CD4-positive, CD25-positive, alpha-beta regulatory T cell (primary cell): ENCODE measurements around the gene COL4A1. TPM values are rescaled to one million over a fixed set of nuclear protein-coding genes. Genes with fewer than 3 reads are reported as not detected.

Source experiments
- ATAC-seq, 2 donors: fragments of 150-1000 bp; cut with Tn5 transposase; one replicate each; pipeline ENCODE4 v1.10.0; 2021; ENCODE audit warnings: low read depth in 2 of 2, moderate number of reproducible peaks in 2 of 2, moderate library complexity in 1 of 2
- DNase-seq, 3 donors: peaks; one replicate each; pipeline versions ENCODE4 v3.0.0 to v3.0.0-alpha.2; 2012 to 2022; ENCODE audit warnings: mixed read lengths in 1 of 3
- H3K27ac ChIP-seq: one replicate; pipeline ENCODE4 v1.7.0; 2013; ENCODE audit warnings: mild to moderate bottlenecking, low read length; ENCODE audit not compliant: insufficient read depth, poor library complexity, severe bottlenecking
- H3K27me3 ChIP-seq: one replicate; pipeline ENCODE4 v1.7.0; 2013; ENCODE audit warnings: low read length; ENCODE audit not compliant: control insufficient read depth, insufficient read depth
- H3K36me3 ChIP-seq: one replicate; pipeline ENCODE4 v1.7.0; 2013; ENCODE audit warnings: mild to moderate bottlenecking, low read length, moderate library complexity; ENCODE audit not compliant: control insufficient read depth, insufficient read depth
- H3K4me1 ChIP-seq: 2 replicates; pipeline ENCODE4 v1.7.0; 2013; ENCODE audit warnings: mild to moderate bottlenecking, low read length; ENCODE audit not compliant: insufficient read depth, control insufficient read depth, poor library complexity, severe bottlenecking
- H3K4me3 ChIP-seq: one replicate; pipeline ENCODE4 v1.7.0; 2013; ENCODE audit warnings: low read depth, mild to moderate bottlenecking, low read length, moderate library complexity
- H3K9me3 ChIP-seq, 2 experiments: 1 replicate in 1 of 2; 2 replicates in 1 of 2; pipeline ENCODE4 v1.7.0; 2013; ENCODE audit warnings: low read length in 2 of 2, mild to moderate bottlenecking in 1 of 2, moderate library complexity in 1 of 2; ENCODE audit not compliant: control insufficient read depth in 2 of 2
- H3K27ac Mint-ChIP-seq, 3 donors: one replicate each; pipeline ENCODE4 v1.8.0; 2020 to 2022; ENCODE audit warnings: mild to moderate bottlenecking in 3 of 3, mixed read lengths in 3 of 3, moderate library complexity in 2 of 3
- H3K27me3 Mint-ChIP-seq: one replicate; pipeline ENCODE4 v1.8.0; 2022; ENCODE audit warnings: mild to moderate bottlenecking, mixed read lengths
- H3K36me3 Mint-ChIP-seq: one replicate; pipeline ENCODE4 v1.8.0; 2020; ENCODE audit warnings: mixed read lengths
- H3K4me1 Mint-ChIP-seq, 4 donors: one replicate each; pipeline ENCODE4 v1.8.0; 2020 to 2022; ENCODE audit warnings: mixed read lengths in 4 of 4, mild to moderate bottlenecking in 1 of 4
- H3K4me3 Mint-ChIP-seq, 4 donors: one replicate each; pipeline ENCODE4 v1.8.0; 2020 to 2022; ENCODE audit warnings: mild to moderate bottlenecking in 4 of 4, mixed read lengths in 4 of 4, moderate library complexity in 3 of 4
- H3K9me3 Mint-ChIP-seq, 7 donors: one replicate each; pipeline ENCODE4 v1.8.0; 2020 to 2022; ENCODE audit warnings: mixed read lengths in 7 of 7, mild to moderate bottlenecking in 3 of 7, moderate library complexity in 2 of 7
- polyA plus RNA-seq, 4 donors: library from polyadenylated mRNA; unstranded; fragments of 300-500 nt; fragmentation: Illumina TruSeq; gene quantifications; one replicate each; pipeline ENCODE4 v1.2.3, GENCODE V29; 2021
- total RNA-seq: library from RNA; stranded (reverse); gene quantifications from one replicate; pipeline ENCODE4 v1.2.3, GENCODE V29; 2022

COL4A1 gene
- total and polyA plus RNA-seq, 5 donors from 2014 or later = not detected

DNA sequence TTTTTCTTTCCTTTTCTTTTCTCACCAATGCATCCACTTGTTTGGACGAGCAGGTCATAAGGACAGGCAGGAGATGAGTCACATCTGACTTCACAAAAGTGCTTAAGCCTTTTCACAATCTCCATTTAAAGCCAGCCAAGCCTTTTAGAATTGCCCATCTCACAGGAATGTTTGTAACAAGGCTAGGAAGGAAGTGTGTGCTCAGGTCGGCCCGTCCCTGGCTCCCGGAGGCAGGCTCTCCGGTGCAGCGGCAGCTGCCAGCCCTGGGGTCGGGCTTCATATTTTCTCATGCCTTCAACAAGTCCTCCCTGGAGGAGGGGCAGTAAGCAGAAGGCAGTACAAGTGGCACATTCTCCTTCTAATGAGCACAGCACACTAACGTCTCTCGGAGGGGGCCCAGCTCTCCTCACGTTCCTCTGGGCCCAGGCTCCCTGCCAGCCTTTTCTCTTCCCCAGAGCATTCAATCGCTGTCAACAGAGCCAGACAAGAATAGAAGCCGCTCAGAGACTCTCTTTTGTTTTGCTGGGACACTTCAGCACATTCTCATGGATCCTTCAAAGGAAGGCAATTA lies 180.5 kb downstream of the COL4A1 start:
- H3K4me3 Mint-ChIP-seq = no peak overlapping the region
- no peaks in the 10 kb centered on the region for H3K9me3 ChIP-seq
- no peaks in the 10 kb centered on the region for H3K36me3 ChIP-seq
- peaks cover 25% of the 10 kb centered on the region for H3K27me3 Mint-ChIP-seq
- no peaks in the 10 kb centered on the region for H3K27me3 ChIP-seq
- ATAC-seq (no peak), DNase-seq (no peak)
- no peaks in the 10 kb centered on the region for H3K4me1 ChIP-seq
- no peaks in the 10 kb centered on the region for H3K9me3 Mint-ChIP-seq
- no peak overlapping the region for H3K27ac Mint-ChIP-seq
- H3K4me1 Mint-ChIP-seq = no peaks in the 10 kb centered on the region
- no peak overlapping the region for H3K4me3 ChIP-seq
- no peak overlapping the region for H3K27ac ChIP-seq
- H3K36me3 Mint-ChIP-seq = no peaks in the 10 kb centered on the region

DNA sequence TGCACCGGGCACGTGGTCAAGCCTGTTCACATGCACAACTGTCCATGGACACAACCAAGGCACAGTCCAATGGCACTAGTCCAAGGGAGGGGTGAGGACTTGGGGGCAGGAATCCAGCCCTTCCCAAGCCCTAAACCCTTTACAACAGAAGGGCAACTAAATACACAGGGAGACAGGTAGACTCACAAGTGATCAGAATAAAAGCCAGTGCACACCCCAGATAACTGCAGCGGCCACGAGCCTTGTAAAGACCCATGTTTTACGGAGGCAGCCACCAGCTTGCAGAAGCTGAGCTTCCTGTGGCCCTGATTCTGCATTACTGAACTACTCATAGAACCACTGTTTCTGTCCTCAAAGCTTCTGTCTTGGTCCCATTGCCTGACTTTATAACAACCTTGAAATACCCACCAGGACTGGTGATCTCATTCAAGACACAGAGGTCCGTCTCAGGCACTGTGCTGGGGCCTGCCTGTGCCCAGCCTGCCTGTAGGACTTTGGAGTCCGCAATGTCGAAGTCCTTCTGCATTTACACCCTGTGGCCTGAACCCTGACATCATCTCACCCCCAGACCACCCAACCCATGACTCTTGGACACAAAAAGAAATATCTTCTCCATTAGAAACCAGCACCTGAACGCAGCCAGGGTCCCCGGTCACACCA lies 181.2 kb downstream of the COL4A1 start:
- Histone ChIP-seq H3K4me3 (no peak overlapping the region), H3K9me3 (no peaks in the 10 kb centered on the region), H3K27ac (no peak overlapping the region), H3K36me3 (no peaks in the 10 kb centered on the region), H3K27me3 (no peaks in the 10 kb centered on the region), H3K4me1 (no peaks in the 10 kb centered on the region)
- Mint-ChIP-seq H3K9me3 (no peaks in the 10 kb centered on the region), H3K27ac (no peak overlapping the region), H3K4me1 (no peaks in the 10 kb centered on the region), H3K36me3 (no peaks in the 10 kb centered on the region), H3K4me3 (no peak overlapping the region), H3K27me3 (peaks cover 27% of the 10 kb centered on the region)
- no peak for DNase-seq
- no peak for ATAC-seq

DNA sequence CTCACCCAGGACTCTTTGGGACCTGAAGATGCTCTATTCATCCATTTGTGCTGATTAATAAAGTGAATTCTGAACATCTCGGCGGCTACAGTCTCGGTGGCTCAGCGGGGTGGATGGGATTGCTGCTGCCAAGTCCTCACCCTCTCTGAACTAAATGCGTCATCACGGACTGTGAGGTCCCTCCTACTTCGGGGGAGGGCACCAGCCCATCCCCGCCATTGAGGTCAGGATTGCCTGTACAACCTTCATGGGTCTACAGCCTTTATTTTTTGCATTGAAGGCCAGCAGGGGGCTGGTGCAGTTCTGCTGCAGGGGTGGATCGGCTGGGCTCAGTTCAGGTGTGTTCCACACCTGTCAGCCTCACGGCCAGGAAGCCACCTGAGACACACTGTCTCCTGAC lies 181.8 kb downstream of the COL4A1 start:
- DNase-seq = no peak
- Mint-ChIP-seq H3K4me3 (no peak overlapping the region), H3K4me1 (no peaks in the 10 kb centered on the region), H3K27ac (no peak overlapping the region), H3K9me3 (no peaks in the 10 kb centered on the region), H3K27me3 (peaks cover 21% of the 10 kb centered on the region), H3K36me3 (no peaks in the 10 kb centered on the region)
- Histone ChIP-seq H3K4me1 (no peaks in the 10 kb centered on the region), H3K36me3 (no peaks in the 10 kb centered on the region), H3K9me3 (no peaks in the 10 kb centered on the region), H3K27me3 (no peaks in the 10 kb centered on the region), H3K27ac (no peak overlapping the region), H3K4me3 (no peak overlapping the region)
- no peak for ATAC-seq

DNA sequence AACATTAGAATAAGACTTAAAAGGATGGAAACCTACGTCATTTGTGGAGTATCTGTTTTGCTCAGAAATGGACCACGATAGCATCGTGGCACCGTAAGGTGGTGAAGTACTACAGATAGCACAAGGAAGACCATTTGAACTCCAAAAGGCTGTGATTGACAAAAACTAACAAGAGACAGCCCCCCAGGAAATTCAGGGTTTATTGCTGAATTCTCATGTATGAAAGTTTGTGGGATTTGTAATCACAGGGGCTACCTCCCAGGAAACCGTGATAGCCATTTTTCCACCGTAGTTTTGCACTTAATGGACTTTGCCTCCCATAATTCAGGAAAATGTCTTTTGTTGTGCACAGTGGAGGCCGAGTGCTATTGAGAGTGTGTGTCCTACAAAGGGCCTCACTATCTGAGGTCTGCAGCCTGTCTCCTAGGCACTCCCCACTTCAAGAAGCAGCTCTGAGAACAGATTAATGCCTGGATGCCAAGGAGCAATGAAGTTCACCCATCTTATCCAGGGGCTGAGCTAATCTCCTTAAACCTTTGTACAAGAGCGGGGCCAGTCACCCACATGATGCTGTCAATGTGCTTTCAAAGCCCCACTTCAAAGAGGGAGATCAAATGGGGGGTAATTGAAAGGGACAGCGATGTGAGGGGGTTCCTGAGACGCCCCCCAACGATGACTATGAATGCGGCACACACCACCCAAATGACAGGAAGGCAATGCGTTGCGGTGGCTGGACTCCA lies 182.6 kb downstream of the COL4A1 start:
- no peaks in the 10 kb centered on the region for H3K9me3 Mint-ChIP-seq
- peaks cover 21% of the 10 kb centered on the region for H3K27me3 Mint-ChIP-seq
- H3K27ac Mint-ChIP-seq = no peak overlapping the region

DNA sequence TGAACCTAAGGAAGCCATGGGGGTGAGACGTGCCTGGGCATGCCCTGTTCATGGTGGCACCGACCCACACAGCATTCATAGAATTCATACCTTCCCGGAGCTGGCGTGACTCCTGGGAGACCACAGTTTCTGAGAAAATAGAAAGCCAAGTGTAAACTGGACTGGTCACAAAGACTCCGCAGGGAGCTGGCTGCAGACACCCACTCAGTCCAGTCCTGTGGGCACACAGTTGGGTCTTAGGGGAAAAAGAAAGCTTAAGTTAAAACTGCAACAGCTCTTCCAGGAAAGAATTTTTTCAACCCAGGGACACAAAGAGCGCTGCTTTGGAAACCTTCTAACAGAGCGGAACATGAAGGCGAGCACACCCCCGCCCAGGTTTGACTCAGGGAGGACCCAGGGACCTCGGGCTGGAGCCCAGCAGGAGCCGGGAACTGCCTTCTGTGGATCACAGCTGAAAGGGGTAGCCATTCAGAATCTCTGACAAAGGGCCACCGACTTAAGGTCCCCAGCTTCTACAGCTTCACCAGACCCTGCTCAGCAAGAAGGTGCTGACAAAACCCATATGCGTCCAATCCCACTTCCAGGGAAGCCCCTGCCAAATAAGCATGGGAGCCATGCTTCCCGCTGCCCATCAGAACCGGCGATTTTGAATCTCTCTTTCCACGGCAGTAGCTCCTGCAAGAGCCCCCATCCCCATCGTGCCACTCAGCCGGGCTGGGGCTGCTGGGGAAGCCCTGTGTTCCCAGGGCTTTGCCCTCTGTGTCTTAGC lies 183.7 kb downstream of the COL4A1 start:
- Histone ChIP-seq H3K27me3 (no peaks in the 10 kb centered on the region), H3K4me1 (no peaks in the 10 kb centered on the region), H3K36me3 (no peaks in the 10 kb centered on the region), H3K27ac (no peak overlapping the region), H3K9me3 (no peaks in the 10 kb centered on the region), H3K4me3 (no peak overlapping the region)
- no peak overlapping the region for H3K27ac Mint-ChIP-seq
- DNase-seq = no peak
- H3K9me3 Mint-ChIP-seq = no peaks in the 10 kb centered on the region
- no peaks in the 10 kb centered on the region for H3K36me3 Mint-ChIP-seq
- H3K4me1 Mint-ChIP-seq = no peaks in the 10 kb centered on the region
- no peak for ATAC-seq
- peaks cover 21% of the 10 kb centered on the region for H3K27me3 Mint-ChIP-seq
- no peak overlapping the region for H3K4me3 Mint-ChIP-seq

More for the DNA sequence above, 182.6 kb downstream of the COL4A1 start:
- Histone ChIP-seq H3K27me3 (no peaks in the 10 kb centered on the region), H3K4me1 (no peaks in the 10 kb centered on the region), H3K4me3 (no peak overlapping the region), H3K9me3 (no peaks in the 10 kb centered on the region), H3K27ac (no peak overlapping the region), H3K36me3 (no peaks in the 10 kb centered on the region)
- Mint-ChIP-seq H3K4me3 (no peak overlapping the region), H3K4me1 (no peaks in the 10 kb centered on the region), H3K36me3 (no peaks in the 10 kb centered on the region)
- ATAC-seq = no peak
- no peak for DNase-seq

DNA sequence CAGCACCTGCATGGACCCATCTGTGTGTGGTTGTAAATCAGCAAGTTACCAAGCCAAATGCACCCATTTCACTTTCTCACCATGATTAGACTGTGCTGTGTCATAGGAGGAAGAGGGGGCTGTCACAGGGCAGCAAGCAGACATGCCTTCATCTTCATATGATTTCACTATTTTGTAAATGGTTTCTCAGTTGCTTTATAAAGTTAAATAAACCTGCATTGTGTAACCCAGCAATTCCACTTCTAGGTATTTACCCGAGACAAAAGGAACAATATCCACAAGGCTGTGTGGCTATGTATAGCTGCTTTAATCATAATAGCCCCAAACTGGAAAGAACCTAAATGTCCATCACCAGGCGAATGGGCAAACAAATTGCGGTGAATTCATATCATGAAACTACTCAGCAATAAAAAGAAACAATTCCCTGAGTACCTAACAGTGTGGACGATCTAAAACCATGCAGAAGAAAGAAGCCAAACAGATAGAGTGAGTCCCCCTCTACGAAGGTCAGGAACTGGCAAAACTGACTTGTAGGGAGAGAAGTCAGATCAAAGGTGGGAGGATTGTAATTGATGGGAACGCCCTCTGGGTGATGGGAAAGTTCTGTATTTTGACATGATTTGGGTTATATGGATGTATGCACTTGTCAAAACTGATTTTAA lies 185.4 kb downstream of the COL4A1 start:
- Mint-ChIP-seq H3K27ac (no peak overlapping the region), H3K27me3 (peaks cover 16% of the 10 kb centered on the region), H3K4me3 (no peak overlapping the region), H3K36me3 (no peaks in the 10 kb centered on the region), H3K4me1 (no peaks in the 10 kb centered on the region), H3K9me3 (no peaks in the 10 kb centered on the region)
- DNase-seq (no peak), ATAC-seq (no peak)
- H3K4me3 ChIP-seq = no peak overlapping the region
- no peaks in the 10 kb centered on the region for H3K9me3 ChIP-seq
- H3K4me1 ChIP-seq = no peaks in the 10 kb centered on the region
- no peak overlapping the region for H3K27ac ChIP-seq
- H3K27me3 ChIP-seq = no peaks in the 10 kb centered on the region
- no peaks in the 10 kb centered on the region for H3K36me3 ChIP-seq
